ENCODE measurements around the gene SEZ6.

The SEZ6 gene, protein sequence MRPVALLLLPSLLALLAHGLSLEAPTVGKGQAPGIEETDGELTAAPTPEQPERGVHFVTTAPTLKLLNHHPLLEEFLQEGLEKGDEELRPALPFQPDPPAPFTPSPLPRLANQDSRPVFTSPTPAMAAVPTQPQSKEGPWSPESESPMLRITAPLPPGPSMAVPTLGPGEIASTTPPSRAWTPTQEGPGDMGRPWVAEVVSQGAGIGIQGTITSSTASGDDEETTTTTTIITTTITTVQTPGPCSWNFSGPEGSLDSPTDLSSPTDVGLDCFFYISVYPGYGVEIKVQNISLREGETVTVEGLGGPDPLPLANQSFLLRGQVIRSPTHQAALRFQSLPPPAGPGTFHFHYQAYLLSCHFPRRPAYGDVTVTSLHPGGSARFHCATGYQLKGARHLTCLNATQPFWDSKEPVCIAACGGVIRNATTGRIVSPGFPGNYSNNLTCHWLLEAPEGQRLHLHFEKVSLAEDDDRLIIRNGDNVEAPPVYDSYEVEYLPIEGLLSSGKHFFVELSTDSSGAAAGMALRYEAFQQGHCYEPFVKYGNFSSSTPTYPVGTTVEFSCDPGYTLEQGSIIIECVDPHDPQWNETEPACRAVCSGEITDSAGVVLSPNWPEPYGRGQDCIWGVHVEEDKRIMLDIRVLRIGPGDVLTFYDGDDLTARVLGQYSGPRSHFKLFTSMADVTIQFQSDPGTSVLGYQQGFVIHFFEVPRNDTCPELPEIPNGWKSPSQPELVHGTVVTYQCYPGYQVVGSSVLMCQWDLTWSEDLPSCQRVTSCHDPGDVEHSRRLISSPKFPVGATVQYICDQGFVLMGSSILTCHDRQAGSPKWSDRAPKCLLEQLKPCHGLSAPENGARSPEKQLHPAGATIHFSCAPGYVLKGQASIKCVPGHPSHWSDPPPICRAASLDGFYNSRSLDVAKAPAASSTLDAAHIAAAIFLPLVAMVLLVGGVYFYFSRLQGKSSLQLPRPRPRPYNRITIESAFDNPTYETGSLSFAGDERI

DNA sequence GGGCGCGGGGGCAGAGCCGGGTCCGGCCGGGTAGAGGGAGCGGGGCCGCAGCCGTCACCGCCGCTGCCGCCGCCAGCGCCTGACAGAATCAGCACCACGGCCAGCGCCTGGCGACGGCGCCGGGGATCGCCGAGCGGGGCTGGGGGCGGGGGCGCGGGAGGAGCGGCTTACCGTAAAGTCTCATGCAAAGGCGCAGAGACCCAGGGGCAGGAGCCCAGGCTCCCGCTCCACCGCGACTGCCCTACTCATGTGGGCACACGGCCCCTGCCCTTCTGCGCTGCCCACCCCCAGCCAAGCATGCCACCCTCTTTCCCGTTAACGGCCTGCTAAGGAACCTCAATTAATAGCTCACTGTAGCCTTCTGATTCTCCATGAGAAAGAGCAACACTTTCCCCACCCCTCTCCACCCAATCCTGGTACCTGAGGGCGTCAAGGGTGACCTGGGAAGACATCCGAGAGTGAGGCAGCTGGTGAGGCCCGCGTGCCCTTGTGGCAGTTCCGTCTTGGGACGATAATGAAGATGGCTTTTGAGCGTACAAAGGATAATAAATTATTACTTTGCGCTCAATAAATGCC is at the start of gene SEZ6:
Gene SEZ6, minus strand, starts transcription at position 98 of the 576 bp plus-strand sequence. CDS start 164 bp downstream, outside the sequence.
- no peak within 1 kb of the TSS for H3K9ac ChIP-seq (ENCODE audit: low read depth in 1 of 2, low read length in 2 of 2)
- H3K27me3 ChIP-seq (ENCODE audit: control insufficient read depth in 2 of 2, insufficient read depth in 2 of 2, low read length in 2 of 2), result peaks cover 35 to 38% of the 10 kb centered on the region in 2 donors
- peaks cover 0 to 4% of the 10 kb centered on the region in 2 donors for H3K4me1 ChIP-seq (ENCODE audit: control insufficient read depth in 2 of 2, insufficient read depth in 2 of 2, low read length in 2 of 2)
- H3K4me3 ChIP-seq (ENCODE audit: low read length in 2 of 2), result no peak within 1 kb of the TSS
- no peaks in the 10 kb centered on the region for H3K36me3 ChIP-seq (ENCODE audit: control insufficient read depth in 2 of 2, insufficient read depth in 2 of 2, low read length in 2 of 2)
- no peak within 1 kb of the TSS for H3K27ac ChIP-seq (ENCODE audit: low read depth in 2 of 2, low read length in 2 of 2)
- H3K9me3 ChIP-seq (ENCODE audit: control insufficient read depth in 2 of 2, low read length in 2 of 2), result no peaks in the 10 kb centered on the region

DNA sequence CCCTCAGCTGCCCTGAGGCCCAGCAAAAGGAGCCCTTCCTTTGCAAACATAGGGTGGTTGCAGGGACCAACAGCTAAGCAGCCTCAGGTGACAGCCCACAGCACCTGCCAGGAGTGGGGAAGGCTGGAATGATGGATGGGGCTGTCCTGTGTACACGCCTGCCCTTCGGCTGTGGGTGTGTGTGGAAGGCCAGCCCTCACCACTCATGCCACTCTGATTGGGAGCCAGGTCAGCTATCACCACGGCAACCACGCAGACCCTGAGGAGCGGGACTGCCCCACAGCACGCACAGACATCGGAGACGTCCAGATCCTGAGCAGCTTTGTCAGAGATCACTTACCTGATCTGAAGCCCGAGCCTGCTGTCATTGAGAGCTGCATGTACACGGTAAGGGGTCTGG is 49.0 kb upstream of the SEZ6 start:
- H3K4me3 ChIP-seq (ENCODE audit: low read length in 2 of 2), result no peak overlapping the region
- no peak overlapping the region for H3K9ac ChIP-seq (ENCODE audit: low read depth in 1 of 2, low read length in 2 of 2)
- no peaks in the 10 kb centered on the region for H3K9me3 ChIP-seq (ENCODE audit: control insufficient read depth in 2 of 2, low read length in 2 of 2)
- no peaks in the 10 kb centered on the region for H3K36me3 ChIP-seq (ENCODE audit: control insufficient read depth in 2 of 2, insufficient read depth in 2 of 2, low read length in 2 of 2)
- H3K27ac ChIP-seq (ENCODE audit: low read depth in 2 of 2, low read length in 2 of 2), result no peak overlapping the region
- H3K27me3 ChIP-seq (ENCODE audit: control insufficient read depth in 2 of 2, insufficient read depth in 2 of 2, low read length in 2 of 2), result peaks cover 0 to 6% of the 10 kb centered on the region in 2 donors
- H3K4me1 ChIP-seq (ENCODE audit: control insufficient read depth in 2 of 2, insufficient read depth in 2 of 2, low read length in 2 of 2), result no peaks in the 10 kb centered on the region

DNA sequence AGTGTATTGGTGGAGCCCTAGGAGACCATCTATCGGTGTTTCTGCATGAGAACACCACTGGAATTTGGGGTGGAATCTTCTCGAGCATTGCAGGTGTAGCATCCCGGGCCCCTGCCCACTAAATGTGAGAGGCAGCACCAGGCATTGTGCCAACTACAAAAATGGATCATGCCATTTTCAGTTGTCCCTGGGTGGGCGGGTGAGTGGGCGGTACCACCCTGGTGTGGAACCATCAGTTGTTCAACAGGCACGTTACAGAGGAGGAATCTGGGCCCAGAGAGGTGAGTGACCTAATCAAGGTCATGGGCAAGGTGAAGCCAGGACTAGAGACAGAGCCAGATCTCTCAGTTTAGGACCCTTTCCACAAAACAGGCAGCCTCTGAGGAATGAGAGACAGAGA is 45.9 kb upstream of the SEZ6 start:
- Histone ChIP-seq H3K4me3 (ENCODE audit: low read length in 2 of 2) (no peak overlapping the region), H3K9ac (ENCODE audit: low read depth in 1 of 2, low read length in 2 of 2) (no peak overlapping the region), H3K4me1 (ENCODE audit: control insufficient read depth in 2 of 2, insufficient read depth in 2 of 2, low read length in 2 of 2) (no peaks in the 10 kb centered on the region), H3K36me3 (ENCODE audit: control insufficient read depth in 2 of 2, insufficient read depth in 2 of 2, low read length in 2 of 2) (no peaks in the 10 kb centered on the region), H3K27ac (ENCODE audit: low read depth in 2 of 2, low read length in 2 of 2) (no peak overlapping the region), H3K27me3 (ENCODE audit: control insufficient read depth in 2 of 2, insufficient read depth in 2 of 2, low read length in 2 of 2) (peaks cover 0 to 9% of the 10 kb centered on the region in 2 donors), H3K9me3 (ENCODE audit: control insufficient read depth in 2 of 2, low read length in 2 of 2) (no peaks in the 10 kb centered on the region)

DNA sequence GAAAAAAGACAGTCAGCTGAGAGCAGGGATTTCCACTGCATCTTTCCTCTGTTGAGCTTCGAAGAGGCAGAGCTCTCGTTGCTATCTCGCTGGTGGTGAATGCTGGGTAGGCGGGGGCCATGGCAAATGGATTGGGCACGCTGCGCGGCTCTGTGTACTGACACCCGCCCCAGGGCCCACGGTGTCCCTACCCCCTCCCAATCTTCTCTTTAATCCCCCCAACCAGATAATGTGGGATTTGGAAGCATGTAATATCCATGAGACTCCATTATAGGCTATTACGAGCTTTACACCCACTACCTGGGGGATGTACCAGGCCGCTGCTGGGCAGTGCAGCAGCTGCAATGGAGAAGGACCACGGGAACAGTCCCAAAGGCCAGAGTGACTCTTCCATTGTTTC is 45.4 kb upstream of the SEZ6 start:
- no peaks in the 10 kb centered on the region for H3K36me3 ChIP-seq (ENCODE audit: control insufficient read depth in 2 of 2, insufficient read depth in 2 of 2, low read length in 2 of 2)
- no peak overlapping the region for H3K9ac ChIP-seq (ENCODE audit: low read depth in 1 of 2, low read length in 2 of 2)
- H3K27ac ChIP-seq (ENCODE audit: low read depth in 2 of 2, low read length in 2 of 2), result no peak overlapping the region
- peaks cover 0 to 9% of the 10 kb centered on the region in 2 donors for H3K27me3 ChIP-seq (ENCODE audit: control insufficient read depth in 2 of 2, insufficient read depth in 2 of 2, low read length in 2 of 2)
- H3K9me3 ChIP-seq (ENCODE audit: control insufficient read depth in 2 of 2, low read length in 2 of 2), result no peaks in the 10 kb centered on the region
- no peaks in the 10 kb centered on the region for H3K4me1 ChIP-seq (ENCODE audit: control insufficient read depth in 2 of 2, insufficient read depth in 2 of 2, low read length in 2 of 2)
- H3K4me3 ChIP-seq (ENCODE audit: low read length in 2 of 2), result no peak overlapping the region

DNA sequence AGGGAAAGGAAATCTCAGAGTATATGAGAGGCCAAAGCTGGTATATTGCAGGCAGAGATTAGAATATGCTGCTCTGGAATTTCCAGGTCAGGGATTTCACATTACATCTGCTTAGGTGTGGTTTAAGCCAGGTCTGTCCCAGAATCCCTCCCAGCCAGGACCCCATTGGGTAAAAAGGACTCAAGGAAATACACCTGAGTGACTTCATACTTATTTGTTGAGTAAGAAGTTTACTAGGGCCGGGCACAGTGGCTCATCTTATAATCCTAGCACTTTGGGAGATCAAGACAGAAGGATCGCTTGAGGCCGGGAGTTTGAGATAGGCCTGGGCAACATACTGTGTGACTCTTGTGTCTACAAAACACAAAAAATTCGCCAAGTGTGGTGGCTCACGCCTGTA is 44.3 kb upstream of the SEZ6 start:
- no peak overlapping the region for H3K9ac ChIP-seq (ENCODE audit: low read depth in 1 of 2, low read length in 2 of 2)
- no peaks in the 10 kb centered on the region for H3K36me3 ChIP-seq (ENCODE audit: control insufficient read depth in 2 of 2, insufficient read depth in 2 of 2, low read length in 2 of 2)
- H3K4me3 ChIP-seq (ENCODE audit: low read length in 2 of 2), result no peak overlapping the region
- no peaks in the 10 kb centered on the region for H3K9me3 ChIP-seq (ENCODE audit: control insufficient read depth in 2 of 2, low read length in 2 of 2)
- peaks cover 0 to 7% of the 10 kb centered on the region in 2 donors for H3K27me3 ChIP-seq (ENCODE audit: control insufficient read depth in 2 of 2, insufficient read depth in 2 of 2, low read length in 2 of 2)
- H3K4me1 ChIP-seq (ENCODE audit: control insufficient read depth in 2 of 2, insufficient read depth in 2 of 2, low read length in 2 of 2), result no peaks in the 10 kb centered on the region
- H3K27ac ChIP-seq (ENCODE audit: low read depth in 2 of 2, low read length in 2 of 2), result no peak overlapping the region

DNA sequence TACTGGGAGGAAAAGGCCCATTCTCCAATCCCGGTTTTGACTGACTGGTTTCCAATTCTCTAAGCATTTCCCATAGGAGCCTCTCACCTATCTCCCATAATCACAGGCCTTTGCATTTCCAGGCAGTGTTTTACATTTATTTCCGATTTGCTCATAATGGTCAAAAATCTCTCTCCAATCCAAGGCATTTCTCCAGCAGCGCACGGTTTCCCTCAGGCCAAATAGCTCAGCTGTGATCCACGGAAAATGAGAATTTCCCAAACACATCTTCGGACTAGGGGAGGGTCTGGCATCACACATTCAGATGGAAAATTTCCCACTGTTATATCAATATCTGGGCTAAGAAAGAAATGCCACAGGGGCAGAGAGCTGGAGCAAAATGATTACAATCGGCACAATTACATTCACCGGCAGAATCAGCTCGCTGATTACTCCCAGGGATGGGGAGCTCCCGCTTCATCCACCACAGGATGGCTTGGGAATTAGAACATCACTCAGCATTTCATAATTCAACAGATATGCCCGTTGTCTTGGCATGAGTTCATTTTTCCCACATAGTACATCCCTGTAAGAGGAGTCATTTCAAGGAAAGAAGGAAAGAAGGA is 43.8 kb upstream of the SEZ6 start:
- Histone ChIP-seq H3K27ac (ENCODE audit: low read depth in 2 of 2, low read length in 2 of 2) (no peak overlapping the region), H3K36me3 (ENCODE audit: control insufficient read depth in 2 of 2, insufficient read depth in 2 of 2, low read length in 2 of 2) (no peaks in the 10 kb centered on the region), H3K9ac (ENCODE audit: low read depth in 1 of 2, low read length in 2 of 2) (no peak overlapping the region), H3K4me1 (ENCODE audit: control insufficient read depth in 2 of 2, insufficient read depth in 2 of 2, low read length in 2 of 2) (no peaks in the 10 kb centered on the region), H3K9me3 (ENCODE audit: control insufficient read depth in 2 of 2, low read length in 2 of 2) (no peaks in the 10 kb centered on the region), H3K4me3 (ENCODE audit: low read length in 2 of 2) (no peak overlapping the region), H3K27me3 (ENCODE audit: control insufficient read depth in 2 of 2, insufficient read depth in 2 of 2, low read length in 2 of 2) (peaks cover 0 to 4% of the 10 kb centered on the region in 2 donors)

DNA sequence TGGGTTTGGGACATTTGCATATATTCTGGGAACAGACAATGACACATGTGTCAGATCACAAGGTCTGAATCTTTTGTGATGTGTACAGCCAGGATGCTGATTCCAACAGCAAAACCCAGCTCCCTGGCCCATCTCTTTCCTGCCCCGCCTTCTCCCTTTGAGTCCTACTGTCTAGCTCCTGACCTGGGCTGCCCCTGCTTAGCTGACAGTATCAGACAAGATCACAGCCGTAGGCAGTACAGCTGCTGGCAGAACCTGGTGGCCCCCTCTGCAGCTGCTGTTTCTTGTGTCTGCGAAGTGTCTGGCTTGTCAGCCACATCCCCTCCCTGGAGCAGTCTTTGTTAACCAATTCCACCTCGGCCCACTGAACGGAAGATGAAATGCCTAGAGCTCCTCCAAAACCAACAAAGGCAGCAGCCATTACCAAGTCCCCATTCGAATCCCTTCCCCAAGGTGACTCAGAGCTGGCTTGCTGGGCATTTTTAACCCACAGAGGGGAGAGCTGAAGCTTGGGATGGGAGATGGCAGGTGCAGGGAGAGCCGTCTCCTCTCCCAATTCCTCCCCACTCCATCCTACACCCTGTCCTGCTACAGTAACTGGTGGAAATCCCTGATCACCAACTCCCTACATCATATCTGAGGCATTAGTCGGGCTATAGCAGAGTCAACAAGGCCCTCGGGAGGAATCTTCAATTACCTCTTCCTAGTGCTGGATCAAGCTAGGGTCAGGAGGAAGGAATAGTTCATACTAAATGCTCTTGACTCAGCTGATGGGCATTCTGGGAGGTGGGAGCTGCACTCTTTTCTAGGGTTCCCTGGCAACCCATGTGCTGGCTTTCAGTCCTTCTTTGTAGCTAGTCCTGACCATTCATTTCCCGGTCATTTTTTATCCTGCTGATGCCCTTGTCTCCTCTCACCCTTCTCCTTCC is 42.9 kb upstream of the SEZ6 start:
- no peak overlapping the region for H3K27ac ChIP-seq (ENCODE audit: low read depth in 2 of 2, low read length in 2 of 2)
- peaks cover 0 to 3% of the 10 kb centered on the region in 2 donors for H3K27me3 ChIP-seq (ENCODE audit: control insufficient read depth in 2 of 2, insufficient read depth in 2 of 2, low read length in 2 of 2)
- no peaks in the 10 kb centered on the region for H3K9me3 ChIP-seq (ENCODE audit: control insufficient read depth in 2 of 2, low read length in 2 of 2)
- no peak overlapping the region for H3K9ac ChIP-seq (ENCODE audit: low read depth in 1 of 2, low read length in 2 of 2)
- H3K4me3 ChIP-seq (ENCODE audit: low read length in 2 of 2), result no peak overlapping the region
- no peaks in the 10 kb centered on the region for H3K4me1 ChIP-seq (ENCODE audit: control insufficient read depth in 2 of 2, insufficient read depth in 2 of 2, low read length in 2 of 2)
- no peaks in the 10 kb centered on the region for H3K36me3 ChIP-seq (ENCODE audit: control insufficient read depth in 2 of 2, insufficient read depth in 2 of 2, low read length in 2 of 2)

DNA sequence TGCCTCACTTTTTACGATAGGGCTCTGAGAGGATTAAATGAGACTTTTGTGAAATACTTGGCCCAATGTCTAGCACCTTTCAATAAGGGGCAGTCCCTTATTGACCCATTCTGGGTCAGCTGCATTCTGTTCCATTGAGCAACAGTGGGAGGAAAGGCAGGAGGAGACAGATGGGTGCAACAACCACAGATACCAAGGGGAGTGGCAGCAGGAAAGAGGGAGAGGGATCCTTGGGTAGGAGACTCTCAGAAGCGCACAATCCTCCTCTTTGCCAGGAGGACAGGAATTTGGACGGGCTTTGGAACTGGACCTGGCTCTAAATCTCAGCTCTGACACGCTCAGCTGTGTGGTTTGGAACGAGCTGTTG is 40.6 kb upstream of the SEZ6 start:
- Histone ChIP-seq H3K36me3 (ENCODE audit: control insufficient read depth in 2 of 2, insufficient read depth in 2 of 2, low read length in 2 of 2) (no peaks in the 10 kb centered on the region), H3K9ac (ENCODE audit: low read depth in 1 of 2, low read length in 2 of 2) (no peak overlapping the region), H3K9me3 (ENCODE audit: control insufficient read depth in 2 of 2, low read length in 2 of 2) (no peaks in the 10 kb centered on the region), H3K4me1 (ENCODE audit: control insufficient read depth in 2 of 2, insufficient read depth in 2 of 2, low read length in 2 of 2) (peaks cover 3 to 4% of the 10 kb centered on the region in 2 donors), H3K4me3 (ENCODE audit: low read length in 2 of 2) (no peak overlapping the region), H3K27ac (ENCODE audit: low read depth in 2 of 2, low read length in 2 of 2) (no peak overlapping the region), H3K27me3 (ENCODE audit: control insufficient read depth in 2 of 2, insufficient read depth in 2 of 2, low read length in 2 of 2) (peaks cover 0 to 3% of the 10 kb centered on the region in 2 donors)

Data from mucosa of rectum (tissue), 2 donors.